ENCODE results near the gene MTMR4.
"Not testable (repeated sequence)": the region's sequence is repeated elsewhere in the genome, so short reads cannot be mapped to it uniquely, and the experiment has no call there.

The MTMR4 gene

GRCh38 chr17:58492238-58493121, 22.0 kb downstream of the MTMR4 start:
- DNase-seq (ENCODE audit: low spot score), result no peak

GRCh38 chr17:58491510-58492045, 22.9 kb downstream of the MTMR4 start:
- no peak for DNase-seq (ENCODE audit: low spot score)

DNA sequence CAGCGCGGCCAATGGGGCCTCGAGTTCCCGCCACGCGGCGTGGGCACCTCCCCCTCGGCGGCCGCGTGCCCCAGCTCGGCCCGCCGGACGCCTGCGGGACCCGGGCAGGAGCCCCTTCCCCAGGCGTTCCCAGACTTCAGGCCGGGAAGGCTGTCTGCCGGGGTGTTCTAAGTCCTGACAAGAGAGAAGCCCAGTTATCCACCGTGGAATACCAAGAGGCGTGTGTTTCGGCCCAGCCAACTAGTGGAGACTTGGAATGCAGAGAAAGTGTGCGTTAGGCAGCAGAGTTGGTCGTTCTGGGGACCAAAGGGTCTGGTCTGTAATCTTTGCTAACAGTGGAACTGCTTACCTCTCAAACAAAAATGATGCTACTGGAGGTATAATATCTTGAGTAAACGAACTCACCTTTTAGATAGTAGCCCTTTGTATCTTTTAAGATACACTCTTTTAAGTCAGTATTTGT, 26.0 kb downstream of the MTMR4 start:
- DNase-seq (ENCODE audit: low spot score), result no peak

- no peak for DNase-seq (ENCODE audit: low spot score)
These were observed 26.6 kb downstream of the MTMR4 start, which contains the start of gene HSF5 for GRCh38 chr17:58487589-58488427. Gene HSF5, minus strand, starts transcription at chr17:58488408. Its CDS starts 134 bp downstream, at chr17:58488274.

DNA sequence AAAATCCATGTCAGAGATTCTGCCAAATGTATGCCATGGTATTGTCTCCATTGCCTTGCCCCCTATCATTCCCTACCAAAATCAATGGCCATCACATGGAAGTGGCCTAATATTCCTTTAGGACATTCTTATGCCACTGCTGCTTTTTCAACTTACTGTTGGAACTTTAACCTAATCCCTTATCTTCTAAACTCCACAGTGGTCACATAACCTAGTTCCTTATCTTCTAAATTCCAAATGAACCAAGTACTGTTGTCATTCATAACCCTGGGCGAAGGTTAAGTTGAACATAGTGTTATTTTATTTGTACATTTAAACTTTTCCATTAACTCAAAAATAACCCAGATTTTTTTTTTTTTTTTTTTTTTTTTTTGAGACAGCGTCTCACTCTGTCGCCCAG, 29.8 kb downstream of the MTMR4 start:
- DNase-seq (ENCODE audit: low spot score), result no peak

DNA sequence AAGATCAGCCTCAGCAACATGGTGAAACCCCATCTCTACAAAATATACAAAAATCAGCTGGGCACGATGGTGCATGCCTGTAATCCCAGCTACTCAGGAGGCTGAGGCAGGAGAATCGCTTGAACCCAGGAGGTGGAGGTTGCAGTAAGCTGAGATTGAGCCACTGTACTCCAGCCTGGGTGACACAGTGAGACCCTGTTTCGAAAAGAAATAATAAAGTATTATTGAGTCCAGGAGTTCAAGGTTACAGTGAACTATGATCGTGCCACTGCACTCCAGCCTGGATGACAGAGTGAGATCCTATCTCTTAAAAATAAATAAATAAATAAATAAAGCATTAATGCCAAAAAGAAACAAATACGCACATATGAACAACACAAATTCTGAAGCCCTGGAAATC, 32.6 kb downstream of the MTMR4 start:
- DNase-seq (ENCODE audit: low spot score), result not testable (repeated sequence)

GRCh38 chr17:58480090-58480489, 34.3 kb downstream of the MTMR4 start:
- no peak for DNase-seq (ENCODE audit: low spot score)

- no peak for DNase-seq (ENCODE audit: low spot score)
These were observed 37.6 kb downstream of the MTMR4 start for GRCh38 chr17:58476812-58477211.

GRCh38 chr17:58475985-58476384, 38.5 kb downstream of the MTMR4 start:
- DNase-seq (ENCODE audit: low spot score), result no peak

GRCh38 chr17:58470356-58470755, 44.1 kb downstream of the MTMR4 start:
- no peak for DNase-seq (ENCODE audit: low spot score)

DNA sequence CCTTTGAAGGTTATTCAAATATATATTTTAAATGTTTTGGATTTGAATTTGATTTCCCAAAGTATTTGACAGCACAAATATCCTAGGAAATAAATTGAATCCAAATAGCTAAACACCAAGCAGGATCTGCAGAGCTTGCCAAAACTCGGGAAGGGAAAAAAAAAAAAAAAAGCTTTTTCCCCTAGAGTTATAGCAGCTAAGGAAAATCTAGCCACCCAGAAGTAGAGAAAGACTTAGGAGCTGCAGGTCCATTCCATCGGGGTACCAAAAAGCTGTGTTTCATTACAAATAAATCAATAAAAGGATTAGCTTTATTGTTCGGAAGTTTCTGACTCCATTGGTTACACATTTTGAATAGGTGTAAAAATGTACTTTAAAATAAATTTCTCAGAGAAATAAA, 45.5 kb downstream of the MTMR4 start:
- no peak for DNase-seq (ENCODE audit: low spot score)

- DNase-seq (ENCODE audit: low spot score), result no peak
These were observed 58.9 kb downstream of the MTMR4 start for GRCh38 chr17:58455491-58455890.

DNA sequence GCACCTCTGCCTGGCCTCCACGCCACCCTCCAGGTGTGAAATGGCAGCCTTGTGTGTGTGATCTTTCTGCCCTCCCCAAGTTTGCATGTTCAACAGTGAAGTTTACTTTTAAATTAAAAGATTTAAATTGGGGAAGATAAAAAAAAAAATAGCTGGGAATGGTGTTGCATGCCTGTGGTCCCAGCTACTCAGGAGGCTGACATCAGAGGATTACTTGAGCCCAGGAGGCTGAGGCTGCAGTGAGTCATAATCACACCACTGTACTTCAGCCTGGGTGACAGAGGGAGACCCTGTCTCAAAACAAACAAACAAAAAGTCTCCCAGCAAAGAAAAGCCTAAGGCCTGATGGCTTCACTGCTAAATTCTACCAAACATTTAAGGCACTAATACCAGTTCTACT, 61.7 kb downstream of the MTMR4 start:
- no peak for DNase-seq (ENCODE audit: low spot score)

DNA sequence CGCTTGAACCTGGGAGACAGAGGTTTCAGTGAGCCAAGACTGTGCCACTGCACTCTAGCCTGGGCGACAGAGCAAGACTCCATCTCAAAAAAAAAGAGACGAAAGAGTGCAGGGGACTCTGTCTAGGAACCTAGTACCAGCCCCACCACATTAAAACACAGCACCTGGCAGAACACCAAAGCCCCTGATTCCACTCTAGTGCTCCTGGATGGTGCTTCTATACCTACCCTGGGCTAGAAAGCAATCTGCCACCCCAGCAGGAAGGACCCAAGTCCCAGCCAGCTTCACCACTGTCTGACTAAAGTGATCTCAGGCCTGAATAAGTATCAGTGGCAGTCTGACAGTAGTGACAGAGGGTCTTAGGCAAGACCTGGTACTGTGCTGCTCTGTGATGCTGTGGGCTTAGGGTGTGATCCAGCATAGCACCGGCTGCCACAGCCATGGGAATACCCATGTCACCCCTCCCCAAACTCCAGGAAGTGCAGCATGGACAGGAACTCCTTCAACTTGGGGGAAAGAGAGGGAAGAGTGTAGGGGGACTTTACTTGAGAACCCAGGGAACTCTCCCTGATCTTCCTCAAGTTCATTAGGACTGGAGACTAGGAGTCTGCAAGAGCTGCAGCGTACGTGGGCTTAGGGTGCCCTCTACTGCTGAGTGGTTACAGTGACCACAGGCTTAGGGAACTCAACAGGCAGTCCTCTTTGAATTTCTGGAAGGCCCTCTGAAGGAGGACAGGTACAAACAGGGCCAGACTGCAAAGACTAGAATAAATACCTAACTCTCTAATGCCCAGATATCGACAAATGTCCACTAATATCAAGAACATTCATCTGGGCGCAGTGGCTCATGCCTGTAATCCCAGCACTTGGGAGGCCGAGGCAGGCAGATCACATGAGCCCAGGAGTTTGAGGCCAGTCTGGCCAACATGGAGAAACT, 67.1 kb downstream of the MTMR4 start:
- peak; percentile 71 for DNase-seq (ENCODE audit: low spot score)

DNA sequence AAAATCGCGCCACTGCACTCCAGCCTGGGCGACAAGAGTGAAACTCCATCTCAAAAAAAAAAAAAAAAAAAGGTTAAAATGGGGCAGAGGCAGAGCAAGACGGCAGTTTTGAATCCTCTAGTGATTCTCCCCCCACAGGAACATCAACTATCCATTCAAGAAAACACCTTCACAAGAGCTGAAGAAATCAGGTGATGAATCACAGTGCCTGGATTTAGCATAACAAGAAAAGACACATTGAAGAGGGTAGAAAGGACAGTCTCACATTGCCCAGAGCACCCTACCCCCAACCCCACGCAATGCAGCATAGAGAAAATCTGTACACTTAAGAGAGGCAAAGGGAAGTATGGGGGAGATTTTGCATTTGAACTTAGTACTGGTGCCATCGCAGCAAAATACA, 68.4 kb downstream of the MTMR4 start:
- DNase-seq (ENCODE audit: low spot score), result no peak

Measured in COLO829 (cell line).